ENCODE results near the gene EHD4.

EHD4 gene

GRCh38 chr15:41933771-41934170 is 38.6 kb downstream of the EHD4 start:
- no peak for DNase-seq

DNA sequence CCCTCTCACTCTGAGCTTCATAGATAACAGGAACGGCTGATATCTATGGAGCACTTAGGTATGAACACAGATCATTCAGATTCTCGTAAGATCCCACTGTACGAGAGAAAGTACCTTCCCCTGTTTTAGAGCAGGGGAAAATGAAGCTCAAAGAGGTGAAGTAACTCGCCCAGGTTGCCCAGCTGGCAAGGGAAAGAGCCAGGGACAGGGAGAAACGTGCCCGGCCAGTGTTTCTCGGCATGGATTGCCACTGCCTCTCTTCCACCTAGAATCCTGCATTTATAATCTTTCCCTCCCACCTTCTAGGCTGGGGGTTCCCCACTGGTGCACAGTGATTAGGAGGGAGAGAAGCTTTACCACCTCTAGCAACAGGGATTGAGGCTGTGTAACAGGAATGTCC is 39.0 kb downstream of the EHD4 start:
- DNase-seq: no peak

DNA sequence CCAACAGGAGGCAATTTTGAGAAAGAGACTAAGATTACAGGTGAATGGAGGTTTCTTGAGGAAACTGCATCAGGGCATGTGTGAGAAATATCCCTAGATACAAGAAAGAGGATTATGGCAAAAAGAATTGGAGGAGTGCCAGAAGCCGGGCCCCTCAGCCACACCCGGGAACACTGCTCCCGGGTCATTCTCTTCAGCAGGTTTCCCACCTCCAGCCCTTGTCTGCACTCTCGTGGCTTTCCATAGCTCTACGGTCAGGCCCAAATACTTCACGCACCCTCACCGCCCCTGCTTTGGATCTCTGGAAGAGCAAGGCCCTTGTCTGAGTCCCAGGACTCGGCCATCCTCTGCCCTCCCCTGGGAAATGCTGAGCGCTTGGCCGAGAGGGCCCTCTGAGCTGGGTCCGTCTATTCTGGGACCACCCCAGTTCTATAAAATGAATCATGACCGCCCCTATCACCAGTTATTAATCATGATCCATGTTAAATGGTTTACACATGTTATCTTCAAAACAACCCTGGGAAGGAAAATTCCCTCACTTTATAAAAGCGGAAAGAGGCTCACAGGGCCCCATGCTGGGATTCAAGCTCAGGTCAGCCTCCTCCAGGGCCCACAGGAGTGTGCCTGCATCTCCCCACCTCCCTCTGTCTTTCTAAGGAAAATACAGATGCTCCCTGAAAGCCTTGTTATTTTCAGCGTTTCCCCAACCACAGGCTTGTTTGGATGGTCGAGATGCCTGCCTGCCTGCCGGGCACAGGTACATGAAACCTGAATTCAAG is 39.7 kb downstream of the EHD4 start:
- no peak for DNase-seq

DNA sequence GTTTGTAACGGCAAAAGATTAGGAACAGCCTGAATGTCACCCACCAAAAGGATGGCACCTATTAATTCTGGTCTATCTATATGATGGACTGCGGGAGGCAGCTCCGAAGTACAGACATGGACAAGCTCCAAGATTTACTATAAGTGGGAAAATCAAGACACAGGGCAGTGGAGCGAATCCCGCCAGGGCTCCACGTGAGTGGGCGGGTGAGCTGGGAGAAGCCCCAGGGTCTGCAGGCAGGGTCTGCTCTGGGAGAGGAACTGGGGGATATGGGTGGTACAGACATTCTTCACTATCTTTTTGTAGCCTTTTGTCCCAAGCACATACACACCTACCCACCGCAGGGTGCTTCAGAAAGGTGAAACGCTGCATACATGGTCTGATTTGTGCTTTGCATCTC is 40.3 kb downstream of the EHD4 start:
- no peak for DNase-seq

DNA sequence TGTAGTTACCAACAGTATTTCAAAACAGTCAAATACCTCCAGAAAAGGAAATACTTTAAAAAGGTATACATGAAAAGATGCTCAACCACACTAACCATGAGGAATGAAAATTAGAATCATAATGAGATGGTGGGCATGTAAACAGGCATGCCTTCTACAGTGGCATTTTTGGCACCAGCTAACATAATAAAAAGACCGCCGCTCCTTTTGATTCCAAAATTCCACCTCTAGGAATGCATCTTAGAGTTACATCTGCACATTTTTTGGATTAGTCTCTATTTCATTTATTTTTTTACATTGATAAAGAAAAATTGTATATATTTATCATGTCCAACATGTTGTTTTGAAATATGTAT is 41.5 kb downstream of the EHD4 start:
- no peak for DNase-seq

- DNase-seq: no peak
Measured at GRCh38 chr15:41930221-41930866, 42.0 kb downstream of the EHD4 start.

DNA sequence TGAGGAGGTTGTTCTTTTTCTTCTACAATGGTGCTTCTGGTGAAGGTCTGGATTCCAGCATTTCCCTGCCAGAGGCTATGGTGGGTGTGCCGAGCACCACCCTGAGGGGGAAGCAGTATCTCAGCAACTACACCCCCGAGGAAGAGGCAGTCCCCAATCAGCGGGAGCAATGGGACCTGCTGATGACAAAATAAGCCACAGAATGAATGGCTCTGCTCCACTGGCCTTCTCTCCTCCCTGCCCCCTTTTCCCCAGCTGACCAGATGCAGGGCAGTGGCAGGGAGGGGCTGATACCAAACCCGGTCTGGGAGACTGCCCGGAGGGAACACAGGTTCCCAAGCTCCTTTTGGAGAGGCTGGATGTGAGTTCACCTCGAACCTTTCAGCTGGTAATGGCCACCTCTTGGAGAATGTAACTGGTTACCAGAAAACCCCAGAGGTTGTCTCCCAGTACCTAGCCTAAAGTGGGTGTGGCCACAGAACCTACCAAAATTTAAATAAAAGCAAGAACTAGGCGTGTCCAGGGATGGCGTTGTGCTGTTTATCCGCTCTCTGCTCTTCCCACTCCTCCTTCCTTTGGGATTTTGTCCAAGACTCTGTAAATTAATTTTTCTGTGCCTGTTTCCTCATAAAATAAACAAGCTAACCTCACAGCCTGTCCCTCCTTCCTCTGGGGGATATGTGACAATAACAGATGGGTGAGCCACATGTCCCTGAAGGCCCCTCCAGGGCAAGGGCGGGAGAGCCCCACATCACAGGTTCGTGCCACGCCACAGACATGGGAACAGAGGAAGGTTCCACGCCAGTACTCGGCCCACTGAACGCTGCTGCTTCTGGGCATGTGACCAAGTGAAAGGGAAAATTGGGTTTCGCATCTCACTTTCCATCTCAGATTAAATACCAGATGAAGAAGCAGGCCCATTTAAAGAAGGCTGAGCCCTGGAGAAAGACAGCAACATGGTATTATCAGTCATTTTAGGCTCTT is 43.4 kb downstream of the EHD4 start:
- DNase-seq: no peak

DNA sequence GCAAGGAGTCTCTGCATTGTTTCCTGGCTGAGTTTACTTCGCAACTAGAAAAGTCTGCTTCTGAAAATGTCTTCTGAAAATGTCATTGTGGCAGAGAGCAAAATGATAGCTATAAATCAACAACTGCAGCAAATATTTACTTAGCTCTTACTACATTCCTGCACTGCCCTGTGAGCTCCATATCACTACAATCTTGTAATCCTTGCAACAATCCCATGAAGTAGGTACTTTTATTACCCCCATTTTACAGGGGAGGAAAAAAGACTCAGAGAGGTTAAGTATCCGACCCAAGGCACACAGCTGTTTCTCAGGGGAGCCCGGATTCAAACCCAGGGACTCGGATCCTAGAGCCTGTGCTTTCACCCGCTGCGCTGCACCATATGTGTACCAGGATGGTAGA is 44.3 kb downstream of the EHD4 start:
- DNase-seq: no peak

DNA sequence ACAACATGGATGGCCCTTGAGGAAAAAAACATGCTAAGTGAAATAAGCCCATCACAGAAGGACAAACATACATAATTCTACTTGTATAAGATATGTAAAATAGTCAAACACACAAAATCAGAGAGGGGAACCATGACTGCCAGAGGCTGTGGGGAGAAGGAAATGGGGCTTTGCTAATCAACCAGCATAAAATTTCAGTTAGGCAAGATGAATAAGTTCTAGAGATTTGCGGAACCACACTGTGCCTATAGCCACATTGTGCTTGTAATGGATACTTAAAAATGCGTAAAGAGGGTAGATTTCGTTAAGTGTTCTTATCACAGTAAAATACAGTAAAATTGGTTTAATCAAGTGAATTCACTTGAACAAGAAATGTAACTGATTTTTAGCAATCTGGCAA is 44.8 kb downstream of the EHD4 start:
- no peak for DNase-seq

DNA sequence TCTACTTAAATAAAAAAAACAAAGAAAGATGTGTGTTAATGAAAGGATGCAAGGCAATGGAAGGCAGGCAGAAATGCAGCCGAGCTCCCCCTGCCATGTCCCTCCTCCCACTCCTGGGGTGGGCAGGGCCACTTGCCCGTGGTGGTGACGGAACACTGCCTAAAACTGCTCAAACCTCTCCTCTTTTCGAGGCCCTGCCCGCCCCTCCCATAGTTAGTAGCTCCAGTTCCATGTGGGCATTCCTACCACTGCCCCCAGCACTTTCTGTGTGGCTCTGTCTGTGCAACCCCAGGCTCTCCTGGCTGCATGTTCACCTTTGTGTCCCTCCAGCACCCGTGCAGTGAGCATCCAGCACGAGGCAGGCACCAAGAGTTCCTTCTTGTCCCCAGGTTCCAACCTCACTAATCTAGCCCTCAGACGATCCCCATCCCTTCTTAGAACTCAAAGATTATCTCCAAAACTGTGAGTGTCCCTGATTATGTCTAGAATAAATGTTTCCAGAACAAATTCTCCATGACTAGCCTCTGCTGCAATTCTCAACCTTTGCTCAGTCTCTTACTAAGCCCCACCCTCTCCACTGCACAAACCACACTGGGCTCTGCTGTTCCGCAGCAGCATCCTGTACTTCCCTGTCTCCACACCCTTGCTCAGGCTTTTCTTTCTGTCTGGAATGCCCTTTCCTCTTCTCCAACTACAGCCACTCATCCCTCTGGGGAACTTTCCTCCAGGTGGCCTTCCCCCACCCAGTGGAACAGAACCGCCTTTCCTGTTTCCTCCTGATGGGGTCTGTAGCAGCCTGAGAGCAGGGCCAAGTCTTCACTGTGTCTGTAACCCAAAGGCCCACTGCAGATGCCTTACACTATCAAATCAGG is 45.9 kb downstream of the EHD4 start:
- DNase-seq: no peak

- DNase-seq: no peak
Measured at GRCh38 chr15:41925086-41925608, 47.2 kb downstream of the EHD4 start.

DNA sequence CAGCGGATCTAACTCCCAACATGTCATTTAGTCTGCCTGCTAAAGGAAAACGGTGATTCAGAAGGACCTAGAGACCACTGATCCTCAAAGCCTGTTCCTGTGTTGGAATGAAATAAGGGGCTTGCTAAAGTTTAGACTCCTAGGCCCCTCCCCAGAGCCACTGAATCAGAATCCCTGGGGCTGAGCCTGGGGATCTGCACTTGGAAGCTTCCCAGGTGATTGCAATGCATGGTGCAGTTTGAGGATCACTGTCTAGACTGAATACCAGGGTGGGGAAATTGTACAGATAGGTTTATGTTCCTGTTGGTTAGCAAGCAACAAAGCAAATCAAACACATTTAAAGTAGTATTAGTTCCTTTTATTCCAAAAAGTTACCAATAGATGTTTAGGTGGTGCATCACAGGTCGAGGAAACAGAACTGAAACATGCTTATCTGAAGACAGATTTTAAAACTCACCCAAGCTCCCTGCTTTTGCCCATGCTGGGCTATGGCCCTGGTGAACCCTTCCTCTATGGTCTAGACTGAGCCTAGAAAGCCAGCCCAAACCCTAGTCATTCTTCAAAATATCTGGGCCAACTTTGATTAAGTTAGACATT is 48.9 kb downstream of the EHD4 start:
- DNase-seq: no peak

- no peak for DNase-seq
Measured at GRCh38 chr15:41922353-41922752, 50.0 kb downstream of the EHD4 start.

GRCh38 chr15:41921639-41922038 is 50.7 kb downstream of the EHD4 start:
- no peak for DNase-seq

- no peak for DNase-seq
Measured at GRCh38 chr15:41921167-41921566, 51.2 kb downstream of the EHD4 start.

DNA sequence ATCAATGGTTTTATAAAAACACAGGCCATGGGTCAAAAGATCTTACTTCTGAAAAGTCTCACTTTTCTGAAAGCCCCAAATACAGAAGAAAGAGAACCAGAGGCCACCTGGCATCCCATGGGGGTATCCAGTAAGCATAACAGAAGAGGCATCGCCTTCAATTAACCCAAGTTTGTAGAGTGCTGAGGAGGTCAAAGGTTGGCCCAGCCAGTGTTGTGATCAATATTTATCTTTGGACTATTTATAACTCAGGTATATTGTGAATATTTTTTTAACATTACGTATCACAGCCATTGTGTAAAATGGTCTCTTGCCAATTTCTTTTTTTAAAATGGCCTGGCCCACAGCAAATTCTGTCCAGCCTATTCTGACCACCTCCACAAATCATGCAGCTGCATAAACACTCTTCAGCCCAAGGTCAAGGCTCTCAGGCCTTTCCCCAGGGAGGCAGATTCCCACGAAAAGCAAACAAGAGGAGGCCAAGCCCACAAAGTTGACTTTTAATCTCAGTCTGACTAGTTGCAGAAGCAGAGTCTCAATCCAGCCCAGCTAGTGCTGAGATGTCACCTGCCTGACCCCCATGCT is 52.3 kb downstream of the EHD4 start:
- no peak for DNase-seq

- DNase-seq: no peak
Measured at GRCh38 chr15:41919201-41919820, 53.0 kb downstream of the EHD4 start.

GRCh38 chr15:41918506-41919126 is 53.7 kb downstream of the EHD4 start:
- no peak for DNase-seq

GRCh38 chr15:41917767-41918430 is 54.5 kb downstream of the EHD4 start:
- DNase-seq: no peak

Measured in activated naive CD4-positive, alpha-beta T cell (primary cell).